WTC11 (cell line): ENCODE results near the gene LZTR1.

Experiments
- CBFB ChIP-seq: sonication (generic); formaldehyde crosslinking; IDR thresholded peaks from 2 replicates; pipeline ENCODE4 v1.8.1; 2022; ENCODE audit warnings: mild to moderate bottlenecking, low read depth, missing genetic modification reagents
- ESRRA ChIP-seq: sonication (generic); formaldehyde crosslinking; IDR thresholded peaks from 2 replicates; pipeline ENCODE4 v1.8.1; 2022; ENCODE audit warnings: mild to moderate bottlenecking, missing genetic modification reagents, borderline replicate concordance
- NR1H2 ChIP-seq: sonication (generic); formaldehyde crosslinking; IDR thresholded peaks from 2 replicates; pipeline ENCODE4 v1.9.0; 2021; ENCODE audit warnings: mild to moderate bottlenecking, moderate library complexity, missing genetic modification reagents

GRCh38 chr22:20964799-20965103 lies 17.3 kb upstream of the LZTR1 start:
- TF ChIP-seq ESRRA = no peak
- no peak for TF ChIP-seq CBFB (CRISPR knock-in tag)
- TF ChIP-seq NR1H2 (CRISPR knock-in tag) = no peak
